OCI-LY1 (cell line): ENCODE results near the gene GPRIN2.

Experiments
- H2AFZ ChIP-seq: fragments of 200-600 bp; sonication (generic), shearing (Covaris generic); 2 replicates; pipeline ENCODE4 v1.6.0; 2014; ENCODE audit warnings: antibody characterized with exemption, mild to moderate bottlenecking, low read length
- H3F3A ChIP-seq: fragments of 200-600 bp; sonication (generic), shearing (Covaris generic); 2 replicates; pipeline ENCODE4 v1.6.0; 2014; ENCODE audit warnings: mild to moderate bottlenecking, antibody characterized with exemption, low read length, moderate library complexity; ENCODE audit not compliant: insufficient read depth
- H3K27ac ChIP-seq: fragments of 200-600 bp; sonication (generic); 2 replicates; pipeline ENCODE4 v1.5.1; 2014; ENCODE audit warnings: low read length, mixed run types, mild to moderate bottlenecking, low read depth; ENCODE audit not compliant: poor library complexity, severe bottlenecking
- H3K27me3 ChIP-seq: fragments of 200-600 bp; sonication (generic); 2 replicates; pipeline ENCODE4 v1.6.0; 2014; ENCODE audit warnings: antibody characterized with exemption, mild to moderate bottlenecking, low read length, moderate library complexity; ENCODE audit not compliant: insufficient read depth
- H3K36me3 ChIP-seq: fragments of 200-600 bp; sonication (generic); 2 replicates; pipeline ENCODE4 v1.6.1; 2014; ENCODE audit warnings: mild to moderate bottlenecking, antibody characterized with exemption, low read length, moderate library complexity, mixed read lengths; ENCODE audit not compliant: insufficient read depth
- H3K4me1 ChIP-seq: fragments of 200-600 bp; sonication (generic); 2 replicates; pipeline ENCODE4 v1.5.1; 2014; ENCODE audit warnings: mild to moderate bottlenecking, low read length, moderate library complexity; ENCODE audit not compliant: insufficient read depth, severe bottlenecking
- H3K4me2 ChIP-seq: fragments of 200-600 bp; sonication (generic), shearing (Covaris generic); 2 replicates; pipeline ENCODE4 v1.6.1; 2014; ENCODE audit warnings: low read length
- H3K4me3 ChIP-seq: fragments of 200-600 bp; sonication (generic); 2 replicates; pipeline ENCODE4 v1.5.1; 2014; ENCODE audit warnings: low read length, low read depth, mild to moderate bottlenecking, mixed read lengths; ENCODE audit not compliant: poor library complexity, severe bottlenecking
- H3K79me2 ChIP-seq: fragments of 200-600 bp; shearing (Covaris generic); 2 replicates; pipeline ENCODE4 v1.6.1; 2016; ENCODE audit warnings: mixed run types, low read length, mixed read lengths; ENCODE audit not compliant: insufficient read depth
- H3K9ac ChIP-seq: fragments of 200-600 bp; sonication (generic), shearing (Covaris generic); 2 replicates; pipeline ENCODE4 v1.6.1; 2014; ENCODE audit warnings: mild to moderate bottlenecking, low read length, mixed read lengths
- H3K9me2 ChIP-seq: fragments of 200-600 bp; sonication (generic), shearing (Covaris generic); 2 replicates; pipeline ENCODE4 v1.6.1; 2014; ENCODE audit warnings: low read depth, mild to moderate bottlenecking, low read length, mixed read lengths
- H3K9me3 ChIP-seq: fragments of 200-600 bp; shearing (Covaris generic); 2 replicates; pipeline ENCODE4 v1.6.1; 2014; ENCODE audit warnings: low read length, mixed read lengths
- H4K20me1 ChIP-seq: fragments of 200-600 bp; sonication (generic), shearing (Covaris generic); 2 replicates; pipeline ENCODE4 v1.6.0; 2016; ENCODE audit warnings: mild to moderate bottlenecking, low read length; ENCODE audit not compliant: insufficient read depth
- CTCF ChIP-seq: fragments of 200-600 bp; sonication (generic), shearing (Covaris generic); IDR thresholded peaks from 2 replicates; pipeline ENCODE4 v1.5.1; 2017; ENCODE audit warnings: mild to moderate bottlenecking, antibody characterized with exemption, low read length, moderate library complexity, mixed read lengths
- EZH2 ChIP-seq: fragments of 200-600 bp; sonication (generic), shearing (Covaris generic); IDR thresholded peaks from 2 replicates; pipeline ENCODE4 v1.8.0; 2017; ENCODE audit warnings: borderline replicate concordance, mixed run types, mild to moderate bottlenecking, antibody characterized with exemption, low read length, moderate library complexity, mixed read lengths

Gene GPRIN2

GRCh38 chr10:46547541-46548497, 8.6 kb downstream of the GPRIN2 start:
- Histone ChIP-seq H3K9me2 (no peaks in the 10 kb centered on the region), H3K36me3 (no peaks in the 10 kb centered on the region), H3F3A (no peaks in the 10 kb centered on the region), H3K9me3 (no peaks in the 10 kb centered on the region), H3K27ac (no peak overlapping the region), H3K4me2 (no peak overlapping the region), H3K4me3 (no peak overlapping the region), H3K79me2 (no peaks in the 10 kb centered on the region), H3K27me3 (peaks cover 10% of the 10 kb centered on the region), H3K4me1 (no peaks in the 10 kb centered on the region), H2AFZ (no peak overlapping the region), H3K9ac (no peak overlapping the region), H4K20me1 (no peaks in the 10 kb centered on the region)
- TF ChIP-seq CTCF (no peak), EZH2 (no peak)

- Histone ChIP-seq H3K27me3 (peaks cover 10% of the 10 kb centered on the region), H3F3A (no peaks in the 10 kb centered on the region), H3K9ac (no peak overlapping the region), H3K27ac (no peak overlapping the region), H3K79me2 (no peaks in the 10 kb centered on the region), H3K4me2 (no peak overlapping the region), H4K20me1 (no peaks in the 10 kb centered on the region), H2AFZ (no peak overlapping the region), H3K9me3 (no peaks in the 10 kb centered on the region), H3K4me3 (no peak overlapping the region), H3K4me1 (no peaks in the 10 kb centered on the region), H3K36me3 (no peaks in the 10 kb centered on the region), H3K9me2 (no peaks in the 10 kb centered on the region)
- TF ChIP-seq CTCF (no peak), EZH2 (no peak)
Measured at GRCh38 chr10:46546591-46547540, 9.6 kb downstream of the GPRIN2 start.

- Histone ChIP-seq H3K4me3 (no peak overlapping the region), H3K36me3 (no peaks in the 10 kb centered on the region), H3F3A (no peaks in the 10 kb centered on the region), H3K4me2 (no peak overlapping the region), H2AFZ (no peak overlapping the region), H3K9me3 (no peaks in the 10 kb centered on the region), H4K20me1 (no peaks in the 10 kb centered on the region), H3K9ac (no peak overlapping the region), H3K4me1 (no peaks in the 10 kb centered on the region), H3K79me2 (no peaks in the 10 kb centered on the region), H3K27ac (no peak overlapping the region), H3K9me2 (no peaks in the 10 kb centered on the region), H3K27me3 (peaks cover 10% of the 10 kb centered on the region)
- TF ChIP-seq EZH2 (no peak), CTCF (no peak)
Measured at GRCh38 chr10:46545861-46546590, 10.4 kb downstream of the GPRIN2 start.
